SK-N-SH (cell line): Measurements from ENCODE around the gene C6orf15.

Experiments
- POLR2AphosphoS5 ChIP-seq: IDR thresholded peaks from 2 replicates; pipeline ENCODE4 v1.6.1; 2012; ENCODE audit warnings: low read depth, low read length
- TF ChIP-seq, protein P1 (sequence below): fragments of 200-600 bp; sonication (generic); IDR thresholded peaks from 2 replicates; pipeline ENCODE4 v1.6.1; 2017; ENCODE audit warnings: antibody characterized with exemption, mild to moderate bottlenecking, moderate library complexity

DNA sequence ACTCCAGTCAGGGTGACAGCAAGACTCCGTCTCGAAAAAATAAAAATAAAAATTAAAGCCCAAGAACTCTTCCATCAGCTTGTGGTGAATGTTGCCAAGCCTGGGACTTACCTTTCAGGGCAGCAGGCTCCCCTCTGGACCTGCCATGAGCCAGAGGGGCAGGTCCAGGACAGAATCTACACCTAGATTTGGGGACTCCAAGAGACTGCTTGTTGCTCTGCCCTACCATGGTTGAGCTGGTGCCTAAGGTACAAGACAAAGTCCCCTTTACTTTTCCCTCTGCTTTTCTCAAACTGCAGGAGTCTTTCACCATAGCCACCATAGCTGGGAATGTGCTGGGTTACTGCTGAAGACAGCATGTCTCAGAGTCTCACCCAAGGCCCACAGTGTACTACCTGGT lies 9.2 kb downstream of the C6orf15 start:
- TF ChIP-seq, protein P1, sequence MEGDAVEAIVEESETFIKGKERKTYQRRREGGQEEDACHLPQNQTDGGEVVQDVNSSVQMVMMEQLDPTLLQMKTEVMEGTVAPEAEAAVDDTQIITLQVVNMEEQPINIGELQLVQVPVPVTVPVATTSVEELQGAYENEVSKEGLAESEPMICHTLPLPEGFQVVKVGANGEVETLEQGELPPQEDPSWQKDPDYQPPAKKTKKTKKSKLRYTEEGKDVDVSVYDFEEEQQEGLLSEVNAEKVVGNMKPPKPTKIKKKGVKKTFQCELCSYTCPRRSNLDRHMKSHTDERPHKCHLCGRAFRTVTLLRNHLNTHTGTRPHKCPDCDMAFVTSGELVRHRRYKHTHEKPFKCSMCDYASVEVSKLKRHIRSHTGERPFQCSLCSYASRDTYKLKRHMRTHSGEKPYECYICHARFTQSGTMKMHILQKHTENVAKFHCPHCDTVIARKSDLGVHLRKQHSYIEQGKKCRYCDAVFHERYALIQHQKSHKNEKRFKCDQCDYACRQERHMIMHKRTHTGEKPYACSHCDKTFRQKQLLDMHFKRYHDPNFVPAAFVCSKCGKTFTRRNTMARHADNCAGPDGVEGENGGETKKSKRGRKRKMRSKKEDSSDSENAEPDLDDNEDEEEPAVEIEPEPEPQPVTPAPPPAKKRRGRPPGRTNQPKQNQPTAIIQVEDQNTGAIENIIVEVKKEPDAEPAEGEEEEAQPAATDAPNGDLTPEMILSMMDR: no peak
- no peak for TF ChIP-seq POLR2AphosphoS5
